GM18861 (cell line): Measurements from ENCODE around the gene MS4A18.
A peak's percentile ranks its signal among the peaks of the same experiment; 100 is the strongest.
"Not testable (repeated sequence)": the region's sequence is repeated elsewhere in the genome, so short reads cannot be mapped to it uniquely, and the experiment has no call there.

Experiments
- ATAC-seq: cut with Tn5 transposase; IDR thresholded peaks from one replicate; pipeline ENCODE4 v1.9.1; 2021; ENCODE audit not compliant: unreplicated experiment

MS4A18 gene

GRCh38 chr11:60734279-60734678, 9.8 kb downstream of the MS4A18 start:
- ATAC-seq, result no peak

- no peak for ATAC-seq
Measured at GRCh38 chr11:60739114-60739513, 14.6 kb downstream of the MS4A18 start.

- no peak for ATAC-seq
Measured at GRCh38 chr11:60740573-60740972, 16.1 kb downstream of the MS4A18 start.

DNA sequence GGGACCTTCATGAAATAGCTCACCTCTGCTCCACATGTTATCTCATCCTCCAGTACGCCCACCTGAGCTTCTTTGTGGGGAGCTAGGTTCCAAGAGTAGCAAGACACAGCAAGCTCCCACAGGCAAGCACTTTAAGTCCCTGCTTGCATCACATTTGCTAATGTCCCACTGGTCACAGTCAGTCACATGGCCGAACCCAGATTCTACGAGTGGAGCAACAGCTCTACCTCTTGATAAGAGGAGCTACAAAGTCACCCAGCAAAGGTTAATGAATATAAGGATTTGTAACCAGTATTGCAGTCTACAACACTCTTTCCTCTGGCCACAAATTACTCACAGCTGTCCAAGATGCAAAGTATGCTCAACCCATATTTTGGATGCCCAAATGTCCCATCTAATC, 16.9 kb downstream of the MS4A18 start:
- no peak for ATAC-seq

GRCh38 chr11:60743058-60743457, 18.5 kb downstream of the MS4A18 start:
- no peak for ATAC-seq

DNA sequence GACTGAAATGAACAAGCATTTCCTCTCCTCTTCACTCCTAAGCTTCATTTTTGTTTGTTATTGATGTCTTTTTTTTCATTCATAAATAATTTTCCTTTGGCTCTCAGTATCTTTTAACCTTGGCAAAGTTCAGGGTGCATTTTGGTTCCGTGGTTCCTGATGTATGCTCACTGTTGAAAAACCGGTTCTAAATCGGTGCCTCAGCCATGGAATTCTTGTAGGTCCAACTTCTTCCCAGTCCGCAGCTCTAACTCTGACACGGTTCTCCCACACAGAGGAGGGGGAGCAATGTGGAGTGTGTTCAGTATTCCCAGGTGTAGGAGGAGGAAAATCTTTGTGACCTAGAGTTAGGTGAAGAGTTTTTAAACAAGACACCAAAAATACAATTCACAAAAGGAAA, 19.6 kb downstream of the MS4A18 start:
- ATAC-seq, result no peak

GRCh38 chr11:60747359-60747873, 22.9 kb downstream of the MS4A18 start:
- ATAC-seq, result no peak

DNA sequence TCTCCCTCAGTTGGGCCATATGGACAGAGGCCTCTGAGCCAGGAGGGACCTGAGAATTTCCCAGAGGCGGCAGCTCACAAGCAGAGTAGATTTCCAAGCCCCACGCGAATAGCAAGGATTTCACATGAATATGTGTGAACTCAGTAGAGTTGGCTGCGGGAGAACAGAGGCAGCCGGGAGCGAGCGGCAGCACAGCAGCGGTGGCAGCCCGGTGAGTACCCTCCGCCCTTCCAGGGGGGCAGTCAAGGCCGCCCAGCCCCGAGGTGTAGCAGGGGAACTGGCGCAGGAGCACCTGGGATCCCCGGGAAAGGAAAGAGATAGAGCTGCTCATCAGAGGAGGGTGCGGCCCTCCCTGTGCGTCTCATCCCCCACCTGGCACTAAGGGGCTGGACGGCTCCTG, 23.7 kb downstream of the MS4A18 start:
- ATAC-seq, result no peak

DNA sequence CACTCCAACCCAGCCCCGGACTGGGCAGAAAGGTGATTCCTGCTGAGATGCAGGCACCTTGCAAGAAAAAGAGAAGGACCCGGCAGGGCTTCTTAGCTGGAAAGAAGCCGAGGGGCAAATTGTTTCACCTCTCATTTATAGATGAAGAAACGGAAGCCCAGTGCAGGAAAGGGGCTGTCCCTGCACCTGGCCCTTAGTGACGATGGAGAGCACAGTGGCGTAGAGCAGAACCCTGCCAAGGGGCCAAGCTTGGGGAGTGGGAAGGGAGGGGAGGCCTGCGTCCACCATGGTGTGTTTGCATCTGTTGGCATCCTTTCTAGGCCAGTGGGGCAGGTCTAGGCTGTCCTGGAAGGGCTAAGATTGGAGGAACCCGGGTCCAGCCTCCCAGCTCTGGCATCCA, 24.3 kb downstream of the MS4A18 start:
- ATAC-seq, result no peak

DNA sequence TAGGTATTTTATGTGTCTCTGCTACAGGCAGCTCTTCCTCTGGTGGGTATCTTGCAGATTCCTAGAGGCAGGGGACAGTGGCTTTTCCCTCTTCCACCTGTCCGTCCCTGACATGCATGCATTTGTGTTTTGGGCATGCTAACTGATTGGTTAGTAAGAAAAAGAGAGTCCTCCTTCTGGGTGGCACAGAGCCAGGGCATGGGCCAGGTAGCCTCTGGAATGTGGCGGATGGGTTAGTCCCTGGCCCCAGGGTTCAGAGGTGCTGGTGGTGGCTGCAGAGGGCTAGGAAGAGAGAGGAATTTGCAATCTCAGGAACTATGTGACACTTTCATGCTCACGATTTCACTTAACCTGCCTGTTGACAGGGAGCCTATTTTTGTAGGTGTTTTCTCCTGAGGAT, 26.4 kb downstream of the MS4A18 start:
- no peak for ATAC-seq

DNA sequence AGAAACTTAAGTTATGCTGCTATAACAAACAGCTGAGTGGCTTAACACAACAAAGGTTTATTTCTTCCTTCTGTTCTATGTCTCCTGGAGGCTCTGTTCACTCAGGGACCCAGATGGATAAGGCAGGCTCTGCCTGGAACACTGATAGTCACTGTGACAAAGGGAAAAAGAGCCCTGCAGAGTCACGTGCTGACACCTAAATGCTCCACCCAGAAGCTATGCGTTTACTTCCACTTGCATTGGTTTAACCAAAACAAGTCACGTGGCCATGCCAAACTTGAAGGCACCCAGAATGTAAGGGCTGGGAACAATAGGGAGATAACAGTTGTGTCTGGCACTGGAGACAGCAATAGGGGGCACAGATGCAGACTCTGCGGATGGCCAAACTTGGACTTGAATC, 28.8 kb downstream of the MS4A18 start:
- ATAC-seq, result no peak

GRCh38 chr11:60754887-60755286, 30.4 kb downstream of the MS4A18 start:
- no peak for ATAC-seq

DNA sequence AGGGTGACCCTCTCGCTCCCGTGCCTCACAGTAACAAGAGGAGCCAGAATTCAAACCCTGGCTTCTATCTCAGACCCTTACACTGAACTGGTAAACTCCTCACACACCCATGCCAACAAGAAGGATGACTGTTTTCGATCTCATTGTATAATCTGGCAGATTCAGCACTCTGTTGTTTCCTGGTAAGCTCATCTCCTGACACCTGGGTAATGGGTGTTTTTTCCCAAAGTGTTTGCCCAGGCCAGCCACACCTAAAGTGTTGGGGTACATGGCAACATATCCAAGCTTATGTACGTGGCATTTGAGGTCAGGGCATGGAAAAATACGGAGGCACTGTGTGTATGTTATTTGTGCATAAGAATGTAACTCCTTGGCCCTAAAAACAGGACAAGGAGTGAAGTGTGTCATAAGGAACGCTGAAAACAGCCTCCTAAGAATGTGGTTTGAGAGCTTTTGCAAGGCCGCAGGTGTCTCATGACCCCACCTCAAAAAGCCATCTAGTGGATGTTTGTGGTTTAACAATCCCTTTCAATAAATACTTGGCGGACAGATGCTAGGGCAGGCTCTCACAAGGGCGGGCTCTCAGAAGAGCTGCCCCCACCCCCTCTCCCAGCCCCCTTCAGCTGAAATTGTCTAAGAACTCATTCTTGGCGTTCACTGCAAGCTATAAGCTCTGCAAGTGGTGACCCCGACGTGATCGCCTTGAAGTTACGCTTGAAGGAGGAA, 31.9 kb downstream of the MS4A18 start, which contains the start of gene MS4A15:
Gene MS4A15, plus strand, starts transcription at position 561 of the 726 bp plus-strand sequence. CDS start 6,867 bp downstream, outside the sequence.
- no peak for ATAC-seq

DNA sequence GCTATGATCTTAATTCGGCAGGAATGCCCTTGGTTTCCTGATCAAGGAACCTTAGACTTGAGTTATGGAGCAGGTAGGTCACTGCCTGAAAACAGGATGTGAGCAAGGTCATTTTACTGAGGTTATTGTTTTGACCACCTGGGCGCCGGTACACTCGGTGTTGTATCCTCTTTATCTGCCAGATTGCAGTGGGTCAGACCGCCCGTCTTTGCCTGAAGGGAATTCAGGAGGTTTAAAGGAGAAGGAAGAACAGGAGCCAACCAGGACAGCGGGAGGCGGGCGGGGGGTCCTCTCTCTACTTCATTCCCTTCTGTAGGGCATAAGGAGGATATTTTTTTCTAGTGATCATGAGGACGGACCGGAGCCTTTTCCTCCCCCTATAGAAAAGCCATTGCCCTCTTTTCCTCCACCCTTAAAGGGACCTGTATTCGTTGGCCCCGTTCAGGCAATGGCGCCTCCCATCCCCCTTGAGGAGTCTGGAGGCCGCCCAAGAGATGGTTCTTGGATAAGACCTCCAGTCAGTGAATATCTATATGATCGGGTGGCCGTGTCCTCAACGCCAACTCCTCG, 32.8 kb downstream of the MS4A18 start:
- ATAC-seq, result no peak

DNA sequence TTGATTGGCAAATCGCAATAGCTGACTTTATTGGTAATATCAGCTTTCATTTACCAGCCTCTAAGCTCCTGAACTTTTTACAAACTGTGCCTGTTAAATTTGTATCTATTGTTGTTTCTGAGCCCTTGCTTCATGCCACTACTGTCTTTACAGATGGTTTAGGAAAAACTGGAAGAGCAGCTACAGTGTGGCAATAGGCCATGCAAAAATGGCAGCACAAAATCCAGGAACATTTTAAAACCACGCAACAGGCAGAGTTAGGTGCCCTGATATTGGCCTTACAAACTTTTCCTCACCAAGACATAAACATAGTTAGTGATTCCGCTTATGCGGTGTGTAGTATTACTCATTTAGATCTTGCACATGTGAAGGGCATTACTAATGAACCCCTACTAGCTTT, 34.2 kb downstream of the MS4A18 start:
- ATAC-seq, result not testable (repeated sequence)

- not testable (repeated sequence) for ATAC-seq
Measured at GRCh38 chr11:60759438-60760225, 35.1 kb downstream of the MS4A18 start.

DNA sequence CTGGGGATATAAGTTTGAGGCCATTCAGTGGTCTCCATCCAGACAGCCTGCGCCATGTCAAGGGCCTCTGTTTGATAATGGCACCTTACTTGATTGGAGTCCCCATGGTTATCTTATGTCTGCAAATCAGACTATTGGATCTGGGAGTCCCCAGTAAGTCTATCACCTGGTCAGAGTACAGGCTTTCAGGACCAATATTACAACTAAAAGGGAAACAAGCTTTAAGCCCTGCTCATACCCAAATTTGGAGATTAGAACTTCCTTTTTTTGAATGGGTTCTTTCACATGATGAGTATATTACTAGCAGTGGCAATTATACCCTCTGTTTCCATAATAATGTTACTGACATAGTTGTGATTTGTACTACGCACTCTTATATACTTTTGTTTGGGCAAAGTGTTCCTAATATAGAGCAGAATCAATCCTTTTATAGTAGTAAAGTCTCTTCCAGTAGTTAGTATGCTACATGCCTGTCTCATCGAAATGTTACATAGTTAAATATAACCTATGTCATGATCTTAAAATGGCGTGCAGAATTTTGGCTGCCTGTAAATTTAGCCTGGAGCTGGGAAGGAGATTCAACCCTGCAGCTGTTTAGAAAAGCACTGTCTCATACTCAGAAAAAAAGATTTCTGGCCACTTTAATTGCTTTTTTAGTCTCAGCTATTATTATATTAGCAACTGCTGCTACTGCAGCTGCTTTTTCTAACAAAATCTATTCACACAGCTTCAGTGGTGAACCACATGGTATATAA, 37.1 kb downstream of the MS4A18 start:
- ATAC-seq, result peak; percentile 29

GRCh38 chr11:60762851-60763691, 38.6 kb downstream of the MS4A18 start:
- peak; percentile 42 for ATAC-seq

DNA sequence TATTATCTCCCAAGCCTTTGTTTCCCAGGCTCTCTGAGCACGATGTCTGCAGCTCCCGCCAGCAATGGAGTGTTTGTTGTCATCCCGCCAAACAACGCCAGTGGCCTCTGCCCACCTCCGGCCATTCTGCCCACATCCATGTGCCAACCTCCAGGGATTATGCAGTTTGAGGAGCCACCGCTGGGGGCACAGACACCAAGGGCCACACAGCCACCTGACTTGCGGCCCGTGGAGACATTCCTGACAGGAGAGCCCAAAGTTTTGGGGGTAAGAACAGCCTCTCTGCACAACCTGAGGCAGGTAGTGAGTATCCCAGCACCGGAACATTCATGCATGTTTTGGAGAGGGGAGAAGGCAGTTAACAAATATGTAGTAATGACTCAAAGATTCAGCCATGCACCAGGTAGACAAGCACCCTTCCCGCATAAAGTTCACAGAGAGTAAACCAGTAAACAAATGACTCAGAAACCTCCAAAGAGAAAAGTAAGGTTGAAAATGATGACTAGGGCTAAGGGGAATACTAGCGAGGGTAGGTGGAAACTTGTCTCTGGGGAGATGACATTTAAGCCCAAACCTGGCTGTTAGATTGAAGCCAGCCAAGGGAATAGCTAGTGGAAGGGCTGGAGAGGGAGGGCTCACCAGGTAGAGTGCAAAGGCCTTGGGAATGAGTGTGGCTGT, 39.3 kb downstream of the MS4A18 start:
- ATAC-seq, result no peak

DNA sequence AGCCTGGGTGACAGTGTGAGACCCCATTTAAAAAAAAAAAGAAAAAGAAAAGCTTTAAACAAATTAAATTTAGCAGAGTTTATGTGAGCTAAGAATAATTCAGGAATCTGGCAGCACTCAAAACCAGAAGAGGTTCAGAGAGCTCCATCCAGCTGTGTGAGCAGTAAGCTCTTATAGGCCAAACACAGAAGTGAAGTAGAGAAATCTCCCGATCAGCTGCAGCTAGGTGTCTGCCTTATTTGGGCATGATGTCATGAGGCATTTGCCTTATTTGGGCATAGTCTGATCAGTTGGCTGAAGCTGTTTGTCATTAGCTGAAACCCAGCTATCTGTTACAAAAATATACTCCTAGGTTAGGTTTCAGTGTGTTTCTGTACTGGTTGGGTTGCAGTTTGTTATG, 40.4 kb downstream of the MS4A18 start:
- peak; percentile 43 for ATAC-seq
